Femur (tissue), 1 donor: ENCODE results near the gene MRGPRD.

Source experiments
- DNase-seq: peaks from one replicate; pipeline ENCODE4 v3.0.0-alpha.2; 2017

The MRGPRD gene, protein sequence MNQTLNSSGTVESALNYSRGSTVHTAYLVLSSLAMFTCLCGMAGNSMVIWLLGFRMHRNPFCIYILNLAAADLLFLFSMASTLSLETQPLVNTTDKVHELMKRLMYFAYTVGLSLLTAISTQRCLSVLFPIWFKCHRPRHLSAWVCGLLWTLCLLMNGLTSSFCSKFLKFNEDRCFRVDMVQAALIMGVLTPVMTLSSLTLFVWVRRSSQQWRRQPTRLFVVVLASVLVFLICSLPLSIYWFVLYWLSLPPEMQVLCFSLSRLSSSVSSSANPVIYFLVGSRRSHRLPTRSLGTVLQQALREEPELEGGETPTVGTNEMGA

DNA sequence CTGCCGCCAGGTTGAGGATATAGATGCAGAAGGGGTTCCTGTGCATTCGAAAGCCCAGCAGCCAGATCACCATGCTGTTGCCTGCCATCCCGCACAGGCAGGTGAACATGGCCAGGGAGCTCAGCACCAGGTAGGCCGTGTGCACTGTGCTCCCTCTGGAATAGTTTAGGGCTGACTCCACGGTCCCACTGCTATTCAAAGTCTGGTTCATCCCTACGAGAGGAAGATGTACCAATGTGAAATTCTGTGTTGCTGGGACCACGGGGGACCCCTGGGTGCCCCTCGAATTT, at the start of gene MRGPRD:
Gene MRGPRD, minus strand, starts transcription at position 211 of the 290 bp plus-strand sequence. Its CDS starts 0 bp downstream, at position 211.
- no peak for DNase-seq

DNA sequence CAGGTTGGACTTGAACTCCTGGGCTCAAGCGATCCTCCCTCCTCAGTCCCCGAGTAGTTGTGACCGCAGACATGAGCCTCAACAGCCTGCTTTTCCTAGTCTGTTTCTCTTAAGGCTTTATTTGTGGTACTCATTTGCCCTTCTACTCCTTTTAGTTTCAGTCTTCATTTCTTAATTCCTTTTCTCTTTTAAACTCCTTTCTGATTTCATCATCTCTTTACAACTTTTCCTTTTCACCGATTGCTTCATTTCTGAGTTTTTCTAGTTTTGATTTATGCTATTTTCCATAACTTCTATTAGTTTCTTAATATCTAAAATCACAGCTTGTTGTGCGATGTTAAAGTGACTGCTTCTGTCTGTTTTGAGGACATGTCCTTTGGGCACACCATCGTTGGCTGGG, 49.5 kb upstream of the MRGPRD start:
- DNase-seq = no peak

DNA sequence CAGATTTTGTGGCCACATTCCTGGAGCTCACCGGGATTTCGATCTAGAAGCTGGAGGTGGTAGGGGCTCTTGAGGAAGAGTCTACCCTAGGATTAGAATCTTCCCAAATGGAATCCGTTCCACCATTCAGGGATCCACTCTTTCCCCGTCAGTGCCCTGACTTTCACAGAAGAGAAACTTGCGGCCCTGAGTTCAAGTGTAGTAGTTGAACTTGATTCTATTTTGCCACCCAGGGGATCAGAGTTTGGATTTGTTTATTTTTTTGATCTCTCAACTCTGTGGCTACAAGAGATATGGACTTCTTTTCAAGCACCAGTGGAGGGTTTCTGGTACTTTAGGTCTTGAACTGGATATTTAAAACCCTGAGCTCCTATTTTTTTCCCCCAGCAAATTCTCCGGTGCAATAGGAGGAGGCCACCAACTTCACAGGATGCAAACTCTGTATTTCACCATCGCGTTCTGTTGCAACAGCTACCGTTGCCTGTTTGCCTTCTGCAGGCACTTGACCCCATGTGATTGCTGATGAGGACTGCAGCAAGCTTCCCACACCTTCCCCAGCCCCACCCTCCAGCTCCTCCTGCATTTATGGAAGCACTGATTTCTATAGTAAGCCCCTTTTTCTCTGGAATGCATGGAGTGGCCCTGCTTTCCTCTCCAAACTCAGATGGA, 47.1 kb upstream of the MRGPRD start:
- DNase-seq = no peak

DNA sequence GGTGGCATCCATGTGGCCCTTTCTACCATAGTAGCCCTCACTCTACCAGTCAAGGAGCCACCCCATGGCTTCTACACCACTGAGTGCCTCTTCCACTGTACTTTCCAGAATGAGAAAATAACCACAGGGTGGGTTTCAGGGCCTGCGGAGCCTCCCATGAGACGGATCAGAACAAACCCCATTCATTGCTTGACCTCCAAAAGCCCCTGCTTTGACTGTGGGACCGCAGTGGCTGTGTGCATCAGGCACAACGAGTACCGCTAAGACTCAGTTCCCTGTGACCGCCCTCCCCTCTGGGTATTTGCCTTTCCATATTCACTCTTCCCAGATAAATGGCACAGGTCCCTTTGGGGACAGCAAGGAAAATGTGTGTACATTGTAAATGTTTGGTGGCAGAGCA, 43.7 kb upstream of the MRGPRD start:
- DNase-seq = no peak

DNA sequence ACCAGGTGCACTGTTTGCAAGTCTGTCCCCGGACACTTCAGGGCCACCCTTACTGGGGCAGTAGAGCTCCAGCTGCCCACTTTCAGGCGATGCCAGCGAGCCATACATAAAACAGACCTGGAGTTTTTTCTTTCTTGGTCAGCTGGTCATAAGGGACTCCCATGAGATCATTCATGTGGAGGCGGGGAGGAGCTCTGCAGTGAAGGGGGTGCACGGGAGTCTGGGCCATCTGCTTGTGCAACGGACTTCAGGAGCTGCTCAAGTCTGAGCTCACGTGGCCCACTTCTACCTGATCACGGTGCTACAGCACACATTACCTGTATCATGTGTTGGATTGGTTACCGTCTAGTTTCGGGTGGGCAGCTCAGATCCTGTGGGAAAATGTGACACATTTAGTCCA, 41.5 kb upstream of the MRGPRD start:
- DNase-seq = no peak

DNA sequence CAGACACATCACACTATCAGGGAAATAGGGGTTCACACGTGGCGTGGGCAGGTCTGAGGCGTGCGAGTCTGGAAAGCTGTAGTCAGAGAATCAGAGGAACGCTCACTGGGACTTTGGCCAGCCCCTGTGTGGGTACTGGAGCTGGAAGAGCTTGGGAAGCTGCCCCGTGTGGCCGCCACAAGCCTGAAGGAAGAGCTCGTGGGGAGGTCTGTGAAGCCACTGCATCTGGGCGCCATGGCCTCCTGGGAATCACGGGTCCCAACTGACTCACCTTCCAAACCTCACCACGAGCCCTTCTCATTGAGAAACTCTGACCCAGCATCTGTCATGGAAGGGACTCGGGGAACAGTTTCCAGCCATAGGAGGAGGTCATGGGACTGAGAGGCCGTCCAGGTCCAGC, 38.1 kb upstream of the MRGPRD start:
- DNase-seq = no peak

DNA sequence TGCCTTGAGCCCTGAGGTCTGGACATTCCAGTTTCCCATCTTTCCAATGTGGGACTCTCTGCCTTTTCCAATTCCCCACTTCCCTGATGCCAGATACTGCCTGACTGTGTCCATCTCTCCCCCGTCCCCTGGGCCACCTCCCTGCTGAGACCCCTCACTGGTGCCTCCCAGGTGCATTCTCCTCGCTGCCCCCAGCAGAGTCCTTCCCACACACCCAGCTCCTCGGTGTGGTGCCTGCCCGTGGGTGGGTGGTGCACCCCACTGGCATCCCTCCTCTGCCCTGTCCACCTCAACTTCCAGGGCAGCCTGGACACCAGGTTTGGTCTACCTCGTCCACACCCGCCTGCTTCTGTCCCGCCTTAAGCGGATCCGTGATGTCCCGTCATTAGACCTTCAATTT, 37.2 kb upstream of the MRGPRD start:
- DNase-seq = no peak

DNA sequence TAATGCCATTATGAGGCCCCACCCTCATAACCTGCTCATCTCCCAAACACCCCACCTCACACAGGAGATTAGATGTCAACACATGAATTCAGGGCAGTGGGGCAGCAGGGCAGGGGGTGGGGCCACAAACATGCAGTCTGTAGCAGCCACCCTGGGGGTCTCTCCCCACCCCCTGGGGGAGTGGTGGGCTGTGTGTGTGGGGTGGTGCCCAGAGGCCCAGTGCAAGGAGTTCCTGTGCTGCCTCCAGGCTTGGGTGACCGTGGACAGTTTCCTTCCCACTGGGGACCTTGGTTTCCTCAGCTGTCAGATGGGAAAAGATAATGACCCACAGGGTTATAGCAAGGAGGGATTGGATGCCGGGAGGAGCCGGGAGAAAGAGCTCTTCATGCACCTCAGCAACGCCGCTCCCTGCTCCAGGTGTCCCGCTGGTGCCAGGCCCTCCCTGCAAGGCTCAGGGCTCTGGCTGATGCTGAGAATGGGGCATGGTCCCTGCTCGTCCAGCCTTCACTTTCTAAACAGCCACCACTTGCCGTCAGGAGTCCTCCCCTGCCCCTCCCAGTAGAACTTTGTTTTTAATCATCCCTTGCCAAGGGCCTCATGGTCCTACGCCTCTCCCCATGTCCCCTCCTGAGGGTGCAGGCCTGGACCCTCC, 34.2 kb upstream of the MRGPRD start:
- no peak for DNase-seq

DNA sequence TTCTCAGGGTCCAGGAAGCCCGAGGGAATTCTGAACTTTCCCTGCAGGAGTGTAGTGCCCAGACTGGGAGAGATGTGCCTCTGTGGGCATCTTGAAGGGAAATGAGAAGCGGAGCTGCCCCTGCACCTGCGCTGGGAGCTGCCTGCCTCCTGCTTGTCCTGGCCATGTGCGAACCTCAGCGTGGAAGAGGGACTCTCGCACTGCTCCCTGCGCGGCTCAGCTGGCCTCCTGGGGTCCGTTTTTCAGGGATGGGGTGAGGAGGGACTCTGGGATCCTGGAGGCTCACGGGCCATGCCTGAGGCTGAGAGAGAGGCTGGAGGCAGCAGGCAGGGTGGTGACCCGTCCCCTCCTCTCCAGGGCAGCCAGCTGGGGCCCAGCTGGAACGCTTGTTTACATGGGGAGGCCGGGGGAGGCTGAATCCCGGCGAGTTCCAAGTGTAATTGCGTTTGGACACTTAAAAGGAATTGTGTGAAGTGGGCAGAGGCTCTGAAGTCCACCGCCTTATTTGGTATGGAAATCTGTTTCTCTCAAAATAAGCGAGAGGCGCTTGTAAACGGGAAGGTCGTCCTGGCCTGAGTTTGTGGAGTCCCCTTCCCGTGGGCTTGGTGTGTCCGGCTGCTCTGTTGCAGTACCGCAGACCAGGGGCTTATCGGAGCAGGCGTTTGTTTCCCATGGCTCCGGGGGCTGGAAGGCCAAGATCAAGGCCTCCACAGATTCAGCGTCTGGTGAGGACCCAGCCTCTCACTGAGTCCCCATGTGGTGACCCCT, 33.5 kb upstream of the MRGPRD start:
- peak; percentile 59 for DNase-seq

DNA sequence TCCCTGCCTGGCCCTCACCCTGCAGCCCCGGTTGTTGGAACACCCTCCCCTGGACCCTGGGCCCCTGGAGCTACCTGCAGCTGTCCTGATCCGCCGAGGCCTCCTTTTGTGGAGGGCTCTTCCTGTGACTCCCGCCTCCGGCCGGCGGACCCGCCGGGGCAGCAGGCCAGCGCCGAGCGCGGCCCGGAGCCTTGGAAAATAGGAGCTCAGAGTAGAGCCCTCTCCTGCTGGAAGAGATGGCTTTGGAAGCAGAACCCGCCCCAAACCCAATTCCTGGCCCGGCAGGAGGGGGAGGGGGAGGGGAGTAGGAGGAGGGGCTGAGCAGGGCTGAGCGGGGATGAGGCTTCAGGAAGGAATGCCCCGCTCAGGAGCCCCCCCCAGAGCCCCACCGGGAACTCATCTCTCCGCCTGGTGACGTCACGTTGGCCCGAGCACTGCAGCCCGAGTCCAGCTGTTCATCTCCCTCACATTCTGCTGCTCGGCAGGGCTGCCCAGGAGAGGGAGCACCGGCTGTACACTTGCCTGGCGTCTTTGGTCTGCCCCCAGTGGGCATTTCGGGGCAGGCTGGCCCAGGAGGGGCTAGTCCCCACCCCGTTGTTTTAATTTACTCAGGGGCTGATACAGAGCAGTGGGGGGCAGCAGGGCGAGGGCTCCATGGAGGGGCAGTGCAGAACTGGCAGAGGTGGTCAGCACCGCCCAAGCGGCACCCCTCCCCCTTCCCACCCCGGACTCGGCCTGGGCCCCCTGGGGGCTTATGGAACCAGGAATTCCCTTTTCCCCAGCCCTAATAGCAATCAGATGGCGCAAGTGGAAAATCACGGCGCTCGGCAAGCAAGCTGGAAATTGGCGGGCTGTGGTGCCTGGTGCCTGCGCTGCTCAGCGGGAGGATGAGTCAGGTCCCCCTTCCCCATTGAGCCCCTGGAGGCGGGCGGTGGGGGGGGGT, 32.5 kb upstream of the MRGPRD start, which contains the start of gene MRGPRF:
Gene MRGPRF, minus strand, starts transcription at position 238 of the 943 bp plus-strand sequence. CDS start 3,345 bp downstream, outside the sequence.
- DNase-seq = peak; percentile 96

DNA sequence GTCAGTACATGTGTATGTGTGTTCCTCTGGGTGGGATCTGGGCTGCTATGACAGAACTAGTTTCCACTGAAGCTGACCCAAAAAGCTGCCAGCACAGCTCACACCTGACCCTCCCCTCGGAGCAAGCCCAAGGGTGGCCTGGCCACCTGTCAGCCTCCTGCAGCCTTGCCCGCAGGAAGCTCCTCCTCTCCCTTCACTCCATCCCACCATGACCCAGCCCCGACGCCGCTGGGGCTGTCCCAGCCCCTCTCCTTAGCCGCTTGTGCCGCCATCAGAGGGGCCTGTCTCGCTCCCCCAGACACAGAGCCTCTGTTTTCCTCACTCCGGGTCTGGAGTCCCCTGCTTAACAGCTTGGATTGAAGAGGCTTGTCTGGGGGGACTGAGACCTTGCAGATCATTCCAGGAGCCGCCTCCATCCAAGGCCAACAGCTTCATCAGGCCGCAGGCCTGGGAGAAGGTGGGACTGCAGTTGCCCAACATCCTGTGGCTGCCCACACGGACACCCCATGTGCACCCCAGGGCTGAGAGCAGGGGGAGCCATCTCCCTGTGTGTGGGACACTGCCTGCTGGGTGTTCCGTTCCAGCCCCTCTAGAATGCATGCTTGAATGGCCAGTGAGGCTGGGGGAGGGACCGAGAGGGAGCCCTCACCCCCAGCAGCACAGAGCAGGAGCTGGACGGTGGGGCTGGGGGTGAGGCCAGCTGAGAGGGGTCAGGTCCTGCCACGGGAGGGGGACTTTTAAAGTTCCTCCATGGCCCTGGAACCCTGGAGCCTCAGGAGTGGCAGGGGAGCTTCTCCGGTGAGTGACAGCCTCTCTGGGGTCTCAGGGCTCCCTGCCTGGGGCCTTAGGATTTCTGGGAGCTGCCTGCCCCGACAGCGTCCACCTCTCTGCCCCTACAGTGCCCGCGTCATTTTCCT, 31.6 kb upstream of the MRGPRD start:
- DNase-seq = no peak

DNA sequence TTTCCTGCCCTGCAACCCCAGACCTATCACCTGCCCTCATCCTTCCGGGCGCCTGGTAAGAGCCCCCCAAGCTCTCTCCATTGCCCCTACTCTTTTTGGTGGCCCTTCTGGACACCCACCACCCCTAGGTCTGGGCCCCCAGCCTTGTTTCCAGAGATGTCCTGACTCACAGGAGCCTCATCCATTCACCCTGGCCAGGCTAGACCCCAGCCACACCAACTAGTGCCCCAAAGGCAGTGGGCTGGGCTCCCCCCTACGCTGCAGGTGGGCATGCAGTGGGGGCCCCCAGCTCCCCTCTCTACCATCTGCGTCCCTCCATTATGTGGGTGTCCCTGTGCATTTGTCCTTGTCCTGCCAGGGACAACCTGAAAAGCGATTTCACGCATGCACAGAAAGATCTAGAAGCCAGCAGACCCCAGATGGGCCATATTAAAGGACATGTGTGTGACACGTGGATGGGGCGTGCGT, 30.9 kb upstream of the MRGPRD start:
- DNase-seq = no peak

DNA sequence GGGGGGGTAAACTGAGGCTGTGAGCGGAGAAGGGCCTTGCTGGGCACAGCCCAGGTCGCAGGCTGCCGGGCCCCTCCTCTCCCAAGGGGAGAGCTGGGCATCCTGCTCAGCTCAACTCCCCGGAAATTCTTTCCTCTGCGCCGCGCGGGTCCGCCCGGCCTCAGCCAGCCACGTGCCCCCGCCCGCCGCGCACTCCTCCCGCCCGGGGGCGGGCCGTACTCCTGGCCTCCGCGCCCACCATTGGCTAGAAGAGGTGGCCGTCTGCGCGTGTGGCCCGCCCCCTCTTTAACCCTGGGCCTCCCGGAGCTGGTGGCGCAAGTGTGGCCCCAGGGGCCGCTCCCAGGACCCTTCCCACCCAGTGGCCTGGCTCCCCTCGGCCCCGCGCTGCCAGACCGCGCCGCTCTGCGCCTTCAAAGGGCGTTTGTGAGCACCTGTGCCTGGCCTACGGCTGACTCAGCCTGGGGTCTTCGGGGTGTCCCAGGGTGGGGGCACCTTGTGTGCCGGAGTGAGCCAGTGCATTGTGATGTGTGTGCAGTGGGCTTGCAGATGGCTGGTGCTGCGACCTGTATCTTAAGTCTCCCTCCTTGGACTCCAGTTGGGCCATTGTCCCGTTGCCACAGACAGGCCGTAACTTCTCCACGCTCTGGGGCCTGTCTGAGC, 30.3 kb upstream of the MRGPRD start:
- peak; percentile 86 for DNase-seq

DNA sequence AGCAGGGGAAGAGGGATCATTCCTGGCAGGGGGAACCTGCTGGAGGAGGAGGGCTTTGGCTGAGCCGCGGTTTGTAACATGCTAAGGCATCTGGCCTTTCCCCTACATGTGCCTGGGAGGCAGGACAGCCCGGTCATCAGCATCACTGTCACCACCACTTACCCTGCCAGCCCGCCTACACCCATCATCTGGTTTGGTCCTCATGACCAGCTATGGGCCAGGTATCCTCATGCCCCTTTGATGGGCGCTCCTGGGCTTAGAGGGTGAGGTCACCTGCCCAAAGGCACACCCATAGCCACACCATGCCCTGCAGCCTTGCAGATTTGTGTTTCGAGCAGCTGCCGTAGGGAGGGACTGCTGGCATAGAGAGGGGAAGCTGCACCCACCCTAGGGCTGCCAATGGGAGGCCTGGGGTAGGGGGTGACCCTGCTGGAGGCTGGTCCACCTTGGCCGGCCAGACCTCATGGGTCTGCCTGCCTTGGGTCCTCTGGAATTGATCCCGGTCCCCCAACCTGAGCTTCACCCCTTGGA, 29.6 kb upstream of the MRGPRD start:
- DNase-seq = no peak

DNA sequence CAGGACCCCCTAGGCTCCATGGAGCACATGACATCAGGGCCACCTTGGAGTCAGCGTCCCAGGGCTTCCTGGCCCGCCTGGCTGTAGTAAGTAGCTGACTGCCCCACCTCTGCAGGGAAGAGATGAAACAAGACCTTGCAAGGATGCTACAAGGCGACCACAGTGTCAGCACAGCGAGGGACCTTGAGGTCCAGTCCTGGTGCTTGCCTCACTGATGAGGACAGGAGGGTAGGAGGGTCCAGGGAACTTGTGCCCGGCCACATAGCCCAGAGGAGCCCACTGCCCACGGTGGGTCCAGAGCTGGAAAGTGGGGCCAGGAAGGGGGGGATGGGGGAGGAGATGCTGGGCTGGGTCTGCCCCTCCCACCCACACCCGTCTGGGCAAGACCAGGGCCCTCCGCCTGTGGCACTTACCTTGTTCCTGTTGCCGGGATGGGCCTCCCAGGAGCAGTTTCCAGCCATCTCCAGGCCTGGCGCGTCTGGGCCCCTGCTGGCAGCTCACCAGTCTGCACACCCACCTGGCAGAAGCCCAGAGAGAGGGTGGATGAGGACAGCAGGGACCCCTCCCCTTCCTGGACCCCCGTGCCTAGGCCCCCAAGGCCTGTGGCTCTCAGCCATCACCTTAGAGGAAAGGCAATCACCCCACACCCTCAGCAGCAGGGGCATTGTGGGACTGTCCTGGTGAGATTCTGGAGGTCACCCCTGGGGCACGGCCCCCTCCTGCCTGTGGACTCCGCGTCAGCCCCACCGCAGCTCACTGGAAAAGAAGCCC, 28.8 kb upstream of the MRGPRD start:
- DNase-seq = no peak

DNA sequence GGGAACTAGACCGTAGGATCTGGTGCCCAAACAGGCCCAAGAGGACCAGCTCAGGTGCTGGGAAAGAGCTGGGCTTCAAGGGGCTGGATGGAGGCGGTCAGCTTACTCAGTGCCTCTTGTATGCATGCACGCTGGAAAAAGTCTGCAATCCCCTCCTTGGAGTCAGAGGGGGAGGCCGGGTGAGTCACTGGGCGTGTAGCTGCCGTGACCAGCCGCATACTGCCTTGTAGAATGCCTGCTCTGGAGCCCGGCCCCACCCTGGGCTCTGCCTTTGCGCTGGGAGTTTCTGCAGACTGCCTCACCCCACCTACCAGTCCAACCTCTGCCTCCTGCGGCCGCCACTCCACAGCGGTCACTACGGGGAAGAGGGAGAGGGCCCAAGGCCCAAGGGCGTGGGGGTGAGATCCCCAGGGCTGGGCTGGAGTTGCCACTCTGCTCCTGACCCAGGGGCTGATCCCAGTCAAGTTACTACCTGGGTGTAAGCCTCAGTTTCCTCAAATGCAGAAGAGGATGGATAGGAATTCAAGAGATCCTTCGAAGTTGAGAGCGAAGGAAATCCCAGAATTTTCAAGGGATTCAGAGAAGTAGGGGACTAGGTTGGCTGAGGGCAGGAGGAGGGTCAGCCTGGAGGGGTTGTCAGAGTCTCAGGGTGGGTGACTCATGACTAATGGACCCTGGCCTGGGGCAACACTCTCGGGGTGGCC, 28.1 kb upstream of the MRGPRD start:
- DNase-seq = peak; percentile 89

DNA sequence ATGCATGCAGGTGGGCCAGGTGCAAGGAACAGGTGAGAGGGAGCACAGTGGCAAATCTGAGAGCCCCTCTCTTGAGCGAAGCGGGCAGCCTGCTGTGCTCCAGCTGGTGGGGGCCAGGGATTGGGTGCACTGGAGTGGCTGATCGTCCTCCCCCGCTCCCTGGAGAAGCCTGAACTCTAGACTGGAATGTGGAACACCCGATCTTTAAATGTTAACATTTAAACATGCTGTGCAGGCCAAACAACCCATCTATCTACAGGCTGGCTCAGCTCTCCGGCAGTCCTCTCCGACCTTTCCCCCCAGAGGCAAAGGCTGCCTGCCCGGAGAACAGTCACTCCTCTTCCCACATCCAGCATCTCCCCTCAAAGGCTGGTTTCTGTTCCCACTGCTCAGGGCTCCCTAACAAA, 27.2 kb upstream of the MRGPRD start:
- no peak for DNase-seq

DNA sequence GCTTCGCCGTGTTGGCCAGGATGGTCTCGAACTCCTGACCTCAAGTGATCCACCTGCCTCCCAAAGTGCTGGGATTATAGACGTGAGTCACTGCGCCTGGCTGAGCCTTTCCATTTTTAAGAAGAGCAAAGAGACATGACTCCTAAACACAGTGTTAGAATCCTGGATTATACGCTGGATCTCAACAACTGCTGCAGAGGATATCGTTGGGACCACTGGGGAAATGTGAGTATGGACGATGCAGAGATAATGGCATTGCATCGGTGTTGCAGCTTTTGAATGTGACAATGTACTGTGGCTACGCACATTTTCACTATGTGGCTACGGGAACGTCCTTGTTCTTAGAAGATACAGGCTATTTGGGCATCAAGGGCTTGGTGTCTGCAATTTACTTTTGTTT, 26.0 kb upstream of the MRGPRD start:
- no peak for DNase-seq
